GM12878 (cell line): ENCODE results near the gene PLEKHM3. TPM values are rescaled to one million over a fixed set of nuclear protein-coding genes. Genes with fewer than 3 reads are reported as not detected.

Experiments used
- ATAC-seq: fragments of 200-7000 bp; cut with Tn5 transposase; 3 replicates; pipeline ENCODE4 v1.9.1; 2020; ENCODE audit warnings: mild to moderate bottlenecking, moderate library complexity
- BruUV-seq: library from RNA; stranded (reverse); fragments of 400-500 nt; replicated peaks from 2 replicates; lab custom pipeline; 2021; lab: Mats Ljungman, UMichigan
- CTCF ChIA-PET: fragments of 300-600 bp; sonication (Branson Sonifier 250); formaldehyde crosslinking; extraction: SDS; loops from one replicate; lab custom pipeline; 2021; ENCODE audit warnings: inconsistent platforms; lab: Yijun Ruan, JAX
- POLR2A ChIA-PET: fragments of 350-600 bp; formaldehyde crosslinking; extraction: SDS; loops from one replicate; lab custom pipeline; 2021; ENCODE audit warnings: inconsistent platforms; lab: Charles Lee
- RAD21 ChIA-PET: fragments of 300-600 bp; sonication (Branson Sonifier 250); formaldehyde crosslinking; loops from one replicate; lab custom pipeline; 2023; ENCODE audit warnings: antibody characterized with exemption; ENCODE audit not compliant: unreplicated experiment; lab: Charles Lee
- SMC1A ChIA-PET: fragments of 300-600 bp; sonication (Branson Sonifier 250); formaldehyde crosslinking; loops from one replicate; lab custom pipeline; 2023; ENCODE audit not compliant: unreplicated experiment, uncharacterized antibody; lab: Charles Lee
- DNase-seq: peaks from one replicate; pipeline ENCODE4 v3.0.0-alpha.2; 2011; ENCODE audit warnings: low read depth, low spot score
- FAIRE-seq: peaks from 3 replicates; lab custom pipeline; 2011; peaks lifted over from hg19 to GRCh38; lab: Jason Lieb, UNC
- H2AFZ ChIP-seq: 2 replicates; pipeline ENCODE4 v1.6.0; 2011; ENCODE audit warnings: low read depth, low read length, control low read depth; ENCODE audit not compliant: control insufficient read depth
- H3K27ac ChIP-seq: 2 replicates; pipeline ENCODE4 v1.5.1; 2011; ENCODE audit warnings: control low read depth; ENCODE audit not compliant: control insufficient read depth, insufficient read depth
- H3K27me3 ChIP-seq, 2 experiments: replicated peaks in 1 of 2; 2 replicates each; pipeline versions ENCODE4 v1.6.0 to v1.6.1; 2011; ENCODE audit warnings: low read length in 1 of 2; ENCODE audit not compliant: control insufficient read depth in 2 of 2, insufficient read depth in 2 of 2
- H3K36me3 ChIP-seq, 2 experiments: 2 replicates each; pipeline ENCODE4 v1.5.1; 2011; ENCODE audit warnings: low read length in 1 of 2; ENCODE audit not compliant: control insufficient read depth in 2 of 2, insufficient read depth in 2 of 2
- H3K4me1 ChIP-seq: 2 replicates; pipeline ENCODE4 v1.6.1; 2011; ENCODE audit warnings: mild to moderate bottlenecking, low read length, moderate library complexity, mixed read lengths; ENCODE audit not compliant: control insufficient read depth, insufficient read depth
- H3K4me2 ChIP-seq: 2 replicates; pipeline ENCODE4 v1.6.0; 2011; ENCODE audit warnings: control low read depth; ENCODE audit not compliant: control insufficient read depth, insufficient read depth
- H3K4me3 ChIP-seq: fragments of 200-600 bp; sonication (generic); 2 replicates; pipeline ENCODE4 v1.5.1; 2016
- H3K79me2 ChIP-seq: 2 replicates; pipeline ENCODE4 v1.6.0; 2011; ENCODE audit warnings: low read length; ENCODE audit not compliant: control insufficient read depth, insufficient read depth
- H3K9ac ChIP-seq: 2 replicates; pipeline ENCODE4 v1.8.0; 2011; ENCODE audit warnings: low read length, control low read depth, mixed read lengths; ENCODE audit not compliant: control insufficient read depth, insufficient read depth
- H3K9me3 ChIP-seq: replicated peaks from 3 replicates; pipeline ENCODE4 v1.5.1; 2011; ENCODE audit warnings: mild to moderate bottlenecking, low read length; ENCODE audit not compliant: control insufficient read depth, insufficient read depth
- H4K20me1 ChIP-seq: 2 replicates; pipeline ENCODE4 v1.6.0; 2011; ENCODE audit not compliant: control insufficient read depth, insufficient read depth
- BRCA1 ChIP-seq: IDR thresholded peaks from 2 replicates; pipeline ENCODE4 v1.6.1; 2011; ENCODE audit warnings: low read depth, low read length, improper control_type of control experiment
- CBFB ChIP-seq: IDR thresholded peaks from 2 replicates; pipeline ENCODE4 v1.6.1; 2016; ENCODE audit warnings: antibody characterized with exemption, low read depth
- LARP7 ChIP-seq: fragments of 450-650 bp; IDR thresholded peaks from 2 replicates; pipeline ENCODE4 v1.6.1; 2017; ENCODE audit warnings: mild to moderate bottlenecking
- PML ChIP-seq: IDR thresholded peaks from 2 replicates; pipeline ENCODE4 v1.6.1; 2012; ENCODE audit warnings: low read length, inconsistent platforms
- POLR2AphosphoS5 ChIP-seq: IDR thresholded peaks from 2 replicates; pipeline ENCODE4 v1.6.1; 2011; ENCODE audit warnings: mild to moderate bottlenecking, low read length, inconsistent platforms
- SIX5 ChIP-seq: IDR thresholded peaks from 2 replicates; pipeline ENCODE4 v1.6.1; 2011; ENCODE audit warnings: mild to moderate bottlenecking, low read depth, low read length, moderate library complexity; ENCODE audit not compliant: severe bottlenecking
- SMAD1 ChIP-seq: fragments of 450-650 bp; IDR thresholded peaks from 2 replicates; pipeline ENCODE4 v1.6.1; 2018; ENCODE audit warnings: mild to moderate bottlenecking, low read depth; ENCODE audit not compliant: partially characterized antibody
- SPI1 ChIP-seq: IDR thresholded peaks from 2 replicates; pipeline ENCODE4 v1.6.1; 2011; ENCODE audit warnings: low read depth, mild to moderate bottlenecking, low read length, moderate library complexity, borderline replicate concordance; ENCODE audit not compliant: insufficient read depth
- TAF1 ChIP-seq: IDR thresholded peaks from 2 replicates; pipeline ENCODE4 v1.6.1; 2011; ENCODE audit warnings: mild to moderate bottlenecking, low read depth, low read length, borderline replicate concordance
- TCF7 ChIP-seq: IDR thresholded peaks from 2 replicates; pipeline ENCODE4 v1.6.1; 2014; ENCODE audit warnings: antibody characterized with exemption, borderline replicate concordance
- WGBS: methylation state at CpG from one replicate; pipeline ENCODE4 v1.1.6; 2016; ENCODE audit warnings: low lambda C conversion rate; ENCODE audit not compliant: insufficient replicate concordance, insufficient coverage; ENCODE audit errors: missing lambda C conversion rate; 5-methylcytosine and 5-hydroxymethylcytosine counted together
- in situ Hi-C: fragments of 300-500 bp; cut with MboI; formaldehyde crosslinking; loops from 9 replicates; pipeline ENCODE4 v1.14.3; 2018; ENCODE audit warnings: mixed read lengths
- intact Hi-C: fragments of 100-400 bp; cut with micrococcal nuclease; formaldehyde crosslinking; loops from one replicate; pipeline ENCODE4 v1.14.2; 2022; ENCODE audit not compliant: unreplicated experiment
- polyA plus RNA-seq, 11 experiments: library from polyadenylated mRNA; depleted of rRNA in 4 of 11; unstranded in 6 of 11; stranded (reverse) in 5 of 11; fragments of >200 nt; fragmentation: Nextera tagmentation in 4 of 11; fragmentation: Illumina TruSeq in 1 of 11; extraction: Ambion mirVana in 4 of 11; extraction: Trizol in 1 of 11; gene quantifications; 1 replicate in 1 of 11; 2 replicates in 10 of 11; pipeline versions ENCODE4 v1.2.1 to v1.2.3, GENCODE V29; 2011 to 2016; ENCODE audit warnings: inconsistent platforms in 2 of 11, missing spikeins in 2 of 11, low read depth in 1 of 11
- total RNA-seq, 4 experiments: library from RNA; depleted of rRNA in 3 of 4; stranded (reverse); fragments of >200 nt in 3 of 4; fragmentation: Illumina TruSeq in 1 of 4; extraction: Trizol in 1 of 4; gene quantifications; 2 replicates each; pipeline versions ENCODE4 v1.2.1 to v1.2.3, GENCODE V29; 2013 to 2021
- TF ChIP-seq, protein P1 (sequence below): fragments of 450-650 bp; IDR thresholded peaks from 2 replicates; pipeline ENCODE4 v1.6.1; 2017; ENCODE audit warnings: mild to moderate bottlenecking, moderate library complexity
- TF ChIP-seq, protein P2 (sequence below): IDR thresholded peaks from 2 replicates; pipeline ENCODE4 v1.6.1; 2012; ENCODE audit warnings: improper control_type of control experiment, low read depth, low read length; ENCODE audit not compliant: insufficient replicate concordance
- TF ChIP-seq, protein P3 (sequence below): fragments of 150-350 bp; IDR thresholded peaks from 2 replicates; pipeline ENCODE4 v1.6.1; 2016; ENCODE audit warnings: low read depth, low read length

Gene PLEKHM3
- total and polyA plus RNA-seq, 10 of the 15 experiments (the other 5 are each of a cell fraction or from before 2014, with no cell fraction given): 1.4 to 5.6 (median 3.0) TPM

DNA sequence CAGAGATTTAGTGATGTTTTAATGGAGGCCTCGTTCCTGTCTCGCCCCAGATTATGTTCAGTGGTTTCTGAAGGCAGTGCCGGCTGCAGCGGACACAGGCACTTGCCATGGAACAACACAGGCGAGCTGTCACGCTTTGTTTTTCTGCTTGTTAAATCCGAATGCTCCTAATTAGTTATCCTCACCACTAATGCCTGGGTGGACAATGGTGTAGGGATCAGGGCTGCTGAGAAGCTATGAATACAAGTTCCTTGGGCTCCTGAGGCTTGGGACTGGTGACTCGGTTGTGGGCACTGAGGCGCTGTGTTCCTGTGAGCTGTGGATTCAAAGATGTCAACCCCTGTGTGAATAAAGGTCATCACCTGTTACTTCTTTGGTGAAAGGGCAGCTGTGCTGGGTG is 123.5 kb downstream of the PLEKHM3 start:
- intact Hi-C loops: no loop called here
- POLR2A ChIA-PET: no interaction called here
- no peak for ATAC-seq
- Histone ChIP-seq H4K20me1 (no peaks in the 10 kb centered on the region), H3K4me2 (no peak overlapping the region), H3K27me3 (no peaks in the 10 kb centered on the region), H3K27ac (no peak overlapping the region), H3K4me3 (no peak overlapping the region), H3K4me1 (no peaks in the 10 kb centered on the region), H3K9ac (no peak overlapping the region), H3K36me3 (no peaks in the 10 kb centered on the region), H2AFZ (no peak overlapping the region), H3K79me2 (no peaks in the 10 kb centered on the region), H3K9me3 (no peaks in the 10 kb centered on the region)
- RAD21 ChIA-PET: no interaction called here
- no peak for DNase-seq
- in situ Hi-C loops: no loop called here
- SMC1A ChIA-PET: interaction anchor here (1.0 kb wide), 2 partner anchors 15 to 110 kb away, joined by 3 read pairs; no protein-coding TSS in a partner anchor
- 96% methylated on average over 9 of the region's 9 CpGs for WGBS
- CTCF ChIA-PET: no interaction called here
- BruUV-seq: no TSS peak
- no peak for FAIRE-seq
- TF ChIP-seq LARP7 (no peak), SIX5 (no peak), BRCA1 (no peak), TAF1 (no peak), POLR2AphosphoS5 (no peak), PML (no peak), SMAD1 (no peak), CBFB (no peak), TCF7 (no peak), SPI1 (no peak)
- TF ChIP-seq, protein P1, sequence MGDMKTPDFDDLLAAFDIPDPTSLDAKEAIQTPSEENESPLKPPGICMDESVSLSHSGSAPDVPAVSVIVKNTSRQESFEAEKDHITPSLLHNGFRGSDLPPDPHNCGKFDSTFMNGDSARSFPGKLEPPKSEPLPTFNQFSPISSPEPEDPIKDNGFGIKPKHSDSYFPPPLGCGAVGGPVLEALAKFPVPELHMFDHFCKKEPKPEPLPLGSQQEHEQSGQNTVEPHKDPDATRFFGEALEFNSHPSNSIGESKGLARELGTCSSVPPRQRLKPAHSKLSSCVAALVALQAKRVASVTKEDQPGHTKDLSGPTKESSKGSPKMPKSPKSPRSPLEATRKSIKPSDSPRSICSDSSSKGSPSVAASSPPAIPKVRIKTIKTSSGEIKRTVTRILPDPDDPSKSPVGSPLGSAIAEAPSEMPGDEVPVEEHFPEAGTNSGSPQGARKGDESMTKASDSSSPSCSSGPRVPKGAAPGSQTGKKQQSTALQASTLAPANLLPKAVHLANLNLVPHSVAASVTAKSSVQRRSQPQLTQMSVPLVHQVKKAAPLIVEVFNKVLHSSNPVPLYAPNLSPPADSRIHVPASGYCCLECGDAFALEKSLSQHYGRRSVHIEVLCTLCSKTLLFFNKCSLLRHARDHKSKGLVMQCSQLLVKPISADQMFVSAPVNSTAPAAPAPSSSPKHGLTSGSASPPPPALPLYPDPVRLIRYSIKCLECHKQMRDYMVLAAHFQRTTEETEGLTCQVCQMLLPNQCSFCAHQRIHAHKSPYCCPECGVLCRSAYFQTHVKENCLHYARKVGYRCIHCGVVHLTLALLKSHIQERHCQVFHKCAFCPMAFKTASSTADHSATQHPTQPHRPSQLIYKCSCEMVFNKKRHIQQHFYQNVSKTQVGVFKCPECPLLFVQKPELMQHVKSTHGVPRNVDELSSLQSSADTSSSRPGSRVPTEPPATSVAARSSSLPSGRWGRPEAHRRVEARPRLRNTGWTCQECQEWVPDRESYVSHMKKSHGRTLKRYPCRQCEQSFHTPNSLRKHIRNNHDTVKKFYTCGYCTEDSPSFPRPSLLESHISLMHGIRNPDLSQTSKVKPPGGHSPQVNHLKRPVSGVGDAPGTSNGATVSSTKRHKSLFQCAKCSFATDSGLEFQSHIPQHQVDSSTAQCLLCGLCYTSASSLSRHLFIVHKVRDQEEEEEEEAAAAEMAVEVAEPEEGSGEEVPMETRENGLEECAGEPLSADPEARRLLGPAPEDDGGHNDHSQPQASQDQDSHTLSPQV: no peak
- TF ChIP-seq, protein P2, sequence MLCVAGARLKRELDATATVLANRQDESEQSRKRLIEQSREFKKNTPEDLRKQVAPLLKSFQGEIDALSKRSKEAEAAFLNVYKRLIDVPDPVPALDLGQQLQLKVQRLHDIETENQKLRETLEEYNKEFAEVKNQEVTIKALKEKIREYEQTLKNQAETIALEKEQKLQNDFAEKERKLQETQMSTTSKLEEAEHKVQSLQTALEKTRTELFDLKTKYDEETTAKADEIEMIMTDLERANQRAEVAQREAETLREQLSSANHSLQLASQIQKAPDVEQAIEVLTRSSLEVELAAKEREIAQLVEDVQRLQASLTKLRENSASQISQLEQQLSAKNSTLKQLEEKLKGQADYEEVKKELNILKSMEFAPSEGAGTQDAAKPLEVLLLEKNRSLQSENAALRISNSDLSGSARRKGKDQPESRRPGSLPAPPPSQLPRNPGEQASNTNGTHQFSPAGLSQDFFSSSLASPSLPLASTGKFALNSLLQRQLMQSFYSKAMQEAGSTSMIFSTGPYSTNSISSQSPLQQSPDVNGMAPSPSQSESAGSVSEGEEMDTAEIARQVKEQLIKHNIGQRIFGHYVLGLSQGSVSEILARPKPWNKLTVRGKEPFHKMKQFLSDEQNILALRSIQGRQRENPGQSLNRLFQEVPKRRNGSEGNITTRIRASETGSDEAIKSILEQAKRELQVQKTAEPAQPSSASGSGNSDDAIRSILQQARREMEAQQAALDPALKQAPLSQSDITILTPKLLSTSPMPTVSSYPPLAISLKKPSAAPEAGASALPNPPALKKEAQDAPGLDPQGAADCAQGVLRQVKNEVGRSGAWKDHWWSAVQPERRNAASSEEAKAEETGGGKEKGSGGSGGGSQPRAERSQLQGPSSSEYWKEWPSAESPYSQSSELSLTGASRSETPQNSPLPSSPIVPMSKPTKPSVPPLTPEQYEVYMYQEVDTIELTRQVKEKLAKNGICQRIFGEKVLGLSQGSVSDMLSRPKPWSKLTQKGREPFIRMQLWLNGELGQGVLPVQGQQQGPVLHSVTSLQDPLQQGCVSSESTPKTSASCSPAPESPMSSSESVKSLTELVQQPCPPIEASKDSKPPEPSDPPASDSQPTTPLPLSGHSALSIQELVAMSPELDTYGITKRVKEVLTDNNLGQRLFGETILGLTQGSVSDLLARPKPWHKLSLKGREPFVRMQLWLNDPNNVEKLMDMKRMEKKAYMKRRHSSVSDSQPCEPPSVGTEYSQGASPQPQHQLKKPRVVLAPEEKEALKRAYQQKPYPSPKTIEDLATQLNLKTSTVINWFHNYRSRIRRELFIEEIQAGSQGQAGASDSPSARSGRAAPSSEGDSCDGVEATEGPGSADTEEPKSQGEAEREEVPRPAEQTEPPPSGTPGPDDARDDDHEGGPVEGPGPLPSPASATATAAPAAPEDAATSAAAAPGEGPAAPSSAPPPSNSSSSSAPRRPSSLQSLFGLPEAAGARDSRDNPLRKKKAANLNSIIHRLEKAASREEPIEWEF: no peak
- TF ChIP-seq, protein P3, sequence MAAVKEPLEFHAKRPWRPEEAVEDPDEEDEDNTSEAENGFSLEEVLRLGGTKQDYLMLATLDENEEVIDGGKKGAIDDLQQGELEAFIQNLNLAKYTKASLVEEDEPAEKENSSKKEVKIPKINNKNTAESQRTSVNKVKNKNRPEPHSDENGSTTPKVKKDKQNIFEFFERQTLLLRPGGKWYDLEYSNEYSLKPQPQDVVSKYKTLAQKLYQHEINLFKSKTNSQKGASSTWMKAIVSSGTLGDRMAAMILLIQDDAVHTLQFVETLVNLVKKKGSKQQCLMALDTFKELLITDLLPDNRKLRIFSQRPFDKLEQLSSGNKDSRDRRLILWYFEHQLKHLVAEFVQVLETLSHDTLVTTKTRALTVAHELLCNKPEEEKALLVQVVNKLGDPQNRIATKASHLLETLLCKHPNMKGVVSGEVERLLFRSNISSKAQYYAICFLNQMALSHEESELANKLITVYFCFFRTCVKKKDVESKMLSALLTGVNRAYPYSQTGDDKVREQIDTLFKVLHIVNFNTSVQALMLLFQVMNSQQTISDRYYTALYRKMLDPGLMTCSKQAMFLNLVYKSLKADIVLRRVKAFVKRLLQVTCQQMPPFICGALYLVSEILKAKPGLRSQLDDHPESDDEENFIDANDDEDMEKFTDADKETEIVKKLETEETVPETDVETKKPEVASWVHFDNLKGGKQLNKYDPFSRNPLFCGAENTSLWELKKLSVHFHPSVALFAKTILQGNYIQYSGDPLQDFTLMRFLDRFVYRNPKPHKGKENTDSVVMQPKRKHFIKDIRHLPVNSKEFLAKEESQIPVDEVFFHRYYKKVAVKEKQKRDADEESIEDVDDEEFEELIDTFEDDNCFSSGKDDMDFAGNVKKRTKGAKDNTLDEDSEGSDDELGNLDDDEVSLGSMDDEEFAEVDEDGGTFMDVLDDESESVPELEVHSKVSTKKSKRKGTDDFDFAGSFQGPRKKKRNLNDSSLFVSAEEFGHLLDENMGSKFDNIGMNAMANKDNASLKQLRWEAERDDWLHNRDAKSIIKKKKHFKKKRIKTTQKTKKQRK: no peak
